Activated CD4-positive, alpha-beta T cell treated with anti-CD3 and anti-CD28 coated beads, Interleukin-2, amount 50 U/mL, for 4 hours (primary cell): ENCODE measurements around the gene PTER.

ENCODE experiments used
- DNase-seq, 2 experiments: peaks; one replicate each; pipeline ENCODE4 v3.0.0-alpha.2; 2020

PTER gene

GRCh38 chr10:16436758-16437539 is at the start of gene PTER:
TSS of gene PTER (plus strand) at chr10:16437010. CDS start at chr10:16484385, 47,375 bp downstream.
- peak; percentile 97 to 98 for DNase-seq

- no peak for DNase-seq
Measured at GRCh38 chr10:16392531-16393069, 44.2 kb upstream of the PTER start.

GRCh38 chr10:16393271-16393858 is 43.4 kb upstream of the PTER start:
- DNase-seq = no peak

GRCh38 chr10:16401416-16401815 is 35.4 kb upstream of the PTER start:
- no peak for DNase-seq

- DNase-seq = no peak
Measured at GRCh38 chr10:16408379-16408778, 28.4 kb upstream of the PTER start.

- DNase-seq = no peak
Measured at GRCh38 chr10:16417341-16417740, 19.5 kb upstream of the PTER start.

- no peak for DNase-seq
Measured at GRCh38 chr10:16423599-16423998, 13.2 kb upstream of the PTER start.

GRCh38 chr10:16425449-16425848 is 11.4 kb upstream of the PTER start:
- DNase-seq = no peak

GRCh38 chr10:16429539-16429938 is 7.3 kb upstream of the PTER start:
- DNase-seq = no peak

- peak in 1 of 2 experiments; percentile 5 for DNase-seq
Measured at GRCh38 chr10:16436367-16436757, 448 bp upstream of the PTER start.

- DNase-seq = no peak
Measured at GRCh38 chr10:16437540-16437894, 707 bp downstream of the PTER start.

- DNase-seq = no peak
Measured at GRCh38 chr10:16439295-16439694, 2.5 kb downstream of the PTER start.

- peak; percentile 4 to 11 for DNase-seq
Measured at GRCh38 chr10:16440396-16441133, 3.8 kb downstream of the PTER start.

- no peak for DNase-seq
Measured at GRCh38 chr10:16441173-16441840, 4.5 kb downstream of the PTER start.

- no peak for DNase-seq
Measured at GRCh38 chr10:16442914-16443313, 6.1 kb downstream of the PTER start.

- no peak for DNase-seq
Measured at GRCh38 chr10:16445770-16446469, 9.1 kb downstream of the PTER start.

GRCh38 chr10:16449454-16449853 is 12.6 kb downstream of the PTER start:
- no peak for DNase-seq

- no peak for DNase-seq
Measured at GRCh38 chr10:16458166-16458955, 21.6 kb downstream of the PTER start.

GRCh38 chr10:16459423-16459939 is 22.7 kb downstream of the PTER start:
- no peak for DNase-seq

- no peak for DNase-seq
Measured at GRCh38 chr10:16466001-16466400, 29.2 kb downstream of the PTER start.

- DNase-seq = peak; percentile 6 to 7
Measured at GRCh38 chr10:16470747-16471146, 33.9 kb downstream of the PTER start.
